Measurements from ENCODE around the gene PCBP3. TPM values are rescaled to one million over a fixed set of nuclear protein-coding genes. Genes with fewer than 3 reads are reported as not detected.

PCBP3 gene
- total and polyA plus RNA-seq, 2 donors (not counting 3 experiments of a cell fraction or from before 2014, with no cell fraction given), result 0.06 to 1.1 TPM

- POLR2A ChIA-PET, result no interaction called here
- no peak overlapping the region for H3K9ac ChIP-seq (replicated peaks; ENCODE audit: extremely low read depth, insufficient read depth, low read length)
- H3K27ac ChIP-seq (ENCODE audit: insufficient read depth, low read depth, low read length), result no peak overlapping the region
- no peak overlapping the region for H2AFZ ChIP-seq (ENCODE audit: low read depth, low read length)
- no peaks in the 10 kb centered on the region for H3K79me2 ChIP-seq (ENCODE audit: control insufficient read depth, insufficient read depth, low read length)
- no peaks in the 10 kb centered on the region for H4K20me1 ChIP-seq (replicated peaks; ENCODE audit: control insufficient read depth, extremely low read depth, insufficient read depth, low read length)
- no peaks in the 10 kb centered on the region for H3K9me1 ChIP-seq (replicated peaks; ENCODE audit: control insufficient read depth, extremely low read depth, insufficient read depth, low read length)
- peaks cover 0 to 2% of the 10 kb centered on the region in 2 experiments for H3K27me3 ChIP-seq (ENCODE audit: control insufficient read depth in 2 of 2, insufficient read depth in 2 of 2, low read length in 2 of 2)
- no peaks in the 10 kb centered on the region for H3K9me3 ChIP-seq (replicated peaks; ENCODE audit: control insufficient read depth, insufficient read depth, low read length)
- H3K36me3 ChIP-seq (ENCODE audit: control insufficient read depth in 2 of 2, extremely low read depth in 1 of 2, insufficient read depth in 2 of 2, low read length in 2 of 2), result no peaks in the 10 kb centered on the region
- no peaks in the 10 kb centered on the region for H3K4me1 ChIP-seq (ENCODE audit: control insufficient read depth, extremely low read depth, insufficient read depth, low read length)
- no peak overlapping the region for H3K4me3 ChIP-seq (replicated peaks in 1 of 3; ENCODE audit: insufficient read depth in 1 of 3, low read depth in 1 of 3, low read length in 3 of 3)
- BruUV-seq (replicated peaks), result no TSS peak
- TF ChIP-seq FOS (IDR thresholded peaks at IDR 0.05; ENCODE audit: borderline replicate concordance, insufficient read depth, low read length), result no peak
- TF ChIP-seq CTCF (IDR thresholded peaks at IDR 0.05; ENCODE audit: extremely low read depth in 1 of 2, insufficient read depth in 1 of 2, low read depth in 1 of 2, low read length in 2 of 2), result no peak
- no peak for TF ChIP-seq JUN (IDR thresholded peaks at IDR 0.05; ENCODE audit: borderline replicate concordance, insufficient read depth, insufficient read length, low read depth)
- TF ChIP-seq EZH2 (IDR thresholded peaks at IDR 0.05; ENCODE audit: borderline replicate concordance, low read depth, low read length, severe bottlenecking), result no peak
- TF ChIP-seq MAX (IDR thresholded peaks at IDR 0.05; ENCODE audit: insufficient read depth, insufficient read length), result no peak
- no peak for TF ChIP-seq GATA2 (IDR thresholded peaks at IDR 0.05; ENCODE audit: insufficient read depth, insufficient read length, low read depth, low read length)
- TF ChIP-seq MYC (IDR thresholded peaks at IDR 0.05; ENCODE audit: low read depth, low read length), result no peak
- TF ChIP-seq POLR2A (IDR thresholded peaks at IDR 0.05; ENCODE audit: low read depth, low read length), result no peak
- TF ChIP-seq POLR2AphosphoS5 (IDR thresholded peaks at IDR 0.05; ENCODE audit: insufficient read depth, low read depth, low read length), result no peak
- FAIRE-seq (no peak), DNase-seq (ENCODE audit: low read depth, low spot score) (no peak)
- CTCF ChIA-PET, result no interaction called here
- dilution Hi-C loops (cut with MboI; ENCODE audit: extremely low pct_ligation_motif_present, low sequenced_read_pairs), result no loop called here
- H3K4me2 ChIP-seq (ENCODE audit: insufficient read depth, low read length), result no peak overlapping the region
- intact Hi-C loops (cut with micrococcal nuclease), result no loop called here
Measured at GRCh38 chr21:45615145-45615711, 28.3 kb upstream of the PCBP3 start.

Measured in endothelial cell of umbilical vein (primary cell).